Transverse colon (tissue), 4 donors: ENCODE measurements around the gene MSI2.

Experiments
- EP300 ChIP-seq: sonication (generic); formaldehyde crosslinking; IDR thresholded peaks from one replicate; pipeline ENCODE4 v1.6.1; 2017; ENCODE audit warnings: antibody characterized with exemption, low read depth
- POLR2A ChIP-seq: fragments of 450-650 bp; IDR thresholded peaks from one replicate; pipeline ENCODE4 v1.6.1; 2016; ENCODE audit warnings: antibody characterized with exemption, mild to moderate bottlenecking, moderate library complexity
- POLR2AphosphoS5 ChIP-seq, 3 donors: sonication (generic); formaldehyde crosslinking; IDR thresholded peaks; one replicate each; pipeline ENCODE4 v1.6.1; 2016; ENCODE audit warnings: antibody characterized with exemption in 3 of 3
- TF ChIP-seq, protein P1 (sequence below), 5 experiments: fragments of 200-600 bp in 3 of 5; fragments of 450-650 bp in 2 of 5; sonication (generic) in 3 of 5; IDR thresholded peaks; 1 replicate in 2 of 5; 2 replicates in 3 of 5; pipeline ENCODE4 v1.5.1; 2016 to 2017; ENCODE audit warnings: antibody characterized with exemption in 5 of 5, inconsistent platforms in 3 of 5, mild to moderate bottlenecking in 2 of 5, moderate library complexity in 1 of 5

DNA sequence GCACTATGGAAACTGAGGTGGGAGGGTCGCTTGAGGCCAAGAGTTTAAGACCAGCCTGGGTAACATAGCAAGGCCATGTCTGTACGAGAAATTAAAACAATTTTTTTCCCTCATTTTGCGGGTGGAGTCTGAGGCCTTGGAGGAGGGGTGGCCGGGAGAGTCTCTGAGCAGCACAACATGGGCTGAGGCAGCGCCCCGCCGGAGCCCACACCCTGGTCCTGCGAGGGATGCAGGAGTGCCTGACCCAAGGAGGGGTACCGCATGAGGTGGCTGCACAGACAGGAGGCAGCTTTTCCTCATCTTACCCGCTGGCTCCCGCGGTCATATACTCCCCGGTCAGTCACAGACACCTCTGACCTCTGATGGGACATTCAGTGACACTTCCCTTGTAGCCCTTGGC is 67.7 kb downstream of the MSI2 start:
- TF ChIP-seq POLR2A (no peak), EP300 (no peak), POLR2AphosphoS5 (IDR thresholded peaks at IDR 0.05) (no peak)
- TF ChIP-seq, protein P1, sequence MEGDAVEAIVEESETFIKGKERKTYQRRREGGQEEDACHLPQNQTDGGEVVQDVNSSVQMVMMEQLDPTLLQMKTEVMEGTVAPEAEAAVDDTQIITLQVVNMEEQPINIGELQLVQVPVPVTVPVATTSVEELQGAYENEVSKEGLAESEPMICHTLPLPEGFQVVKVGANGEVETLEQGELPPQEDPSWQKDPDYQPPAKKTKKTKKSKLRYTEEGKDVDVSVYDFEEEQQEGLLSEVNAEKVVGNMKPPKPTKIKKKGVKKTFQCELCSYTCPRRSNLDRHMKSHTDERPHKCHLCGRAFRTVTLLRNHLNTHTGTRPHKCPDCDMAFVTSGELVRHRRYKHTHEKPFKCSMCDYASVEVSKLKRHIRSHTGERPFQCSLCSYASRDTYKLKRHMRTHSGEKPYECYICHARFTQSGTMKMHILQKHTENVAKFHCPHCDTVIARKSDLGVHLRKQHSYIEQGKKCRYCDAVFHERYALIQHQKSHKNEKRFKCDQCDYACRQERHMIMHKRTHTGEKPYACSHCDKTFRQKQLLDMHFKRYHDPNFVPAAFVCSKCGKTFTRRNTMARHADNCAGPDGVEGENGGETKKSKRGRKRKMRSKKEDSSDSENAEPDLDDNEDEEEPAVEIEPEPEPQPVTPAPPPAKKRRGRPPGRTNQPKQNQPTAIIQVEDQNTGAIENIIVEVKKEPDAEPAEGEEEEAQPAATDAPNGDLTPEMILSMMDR (IDR thresholded peaks at IDR 0.05) = no peak
